ENCODE measurements around the gene WDFY4.

DNA sequence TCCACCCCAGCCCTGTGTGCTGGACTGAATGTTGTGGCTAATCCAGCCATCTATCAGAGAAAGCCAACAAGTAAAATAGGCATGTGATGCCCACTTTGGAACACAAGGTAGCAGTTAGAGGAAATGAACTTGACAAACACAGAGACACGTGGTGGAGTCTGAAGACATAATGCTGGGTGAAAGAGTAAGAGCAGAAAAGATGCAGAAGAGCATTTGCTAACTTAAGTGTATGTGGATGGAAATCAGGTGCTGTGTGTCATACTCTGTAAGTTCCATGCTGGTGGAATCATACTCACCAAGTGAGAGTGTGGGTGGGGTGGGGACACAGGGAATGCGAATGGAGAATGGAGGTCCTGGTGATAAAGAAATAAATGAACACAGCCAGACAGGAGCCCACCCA is 22.8 kb downstream of the WDFY4 start:
- TF ChIP-seq POLR2A (IDR thresholded peaks at IDR 0.05) (no peak), POLR2AphosphoS5 (IDR thresholded peaks at IDR 0.05) (no peak)
- TF ChIP-seq, protein P1, sequence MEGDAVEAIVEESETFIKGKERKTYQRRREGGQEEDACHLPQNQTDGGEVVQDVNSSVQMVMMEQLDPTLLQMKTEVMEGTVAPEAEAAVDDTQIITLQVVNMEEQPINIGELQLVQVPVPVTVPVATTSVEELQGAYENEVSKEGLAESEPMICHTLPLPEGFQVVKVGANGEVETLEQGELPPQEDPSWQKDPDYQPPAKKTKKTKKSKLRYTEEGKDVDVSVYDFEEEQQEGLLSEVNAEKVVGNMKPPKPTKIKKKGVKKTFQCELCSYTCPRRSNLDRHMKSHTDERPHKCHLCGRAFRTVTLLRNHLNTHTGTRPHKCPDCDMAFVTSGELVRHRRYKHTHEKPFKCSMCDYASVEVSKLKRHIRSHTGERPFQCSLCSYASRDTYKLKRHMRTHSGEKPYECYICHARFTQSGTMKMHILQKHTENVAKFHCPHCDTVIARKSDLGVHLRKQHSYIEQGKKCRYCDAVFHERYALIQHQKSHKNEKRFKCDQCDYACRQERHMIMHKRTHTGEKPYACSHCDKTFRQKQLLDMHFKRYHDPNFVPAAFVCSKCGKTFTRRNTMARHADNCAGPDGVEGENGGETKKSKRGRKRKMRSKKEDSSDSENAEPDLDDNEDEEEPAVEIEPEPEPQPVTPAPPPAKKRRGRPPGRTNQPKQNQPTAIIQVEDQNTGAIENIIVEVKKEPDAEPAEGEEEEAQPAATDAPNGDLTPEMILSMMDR (IDR thresholded peaks at IDR 0.05) = no peak

Data from breast epithelium (tissue), 3 donors.